ENCODE results near the gene SF3A2. TPM values are rescaled to one million over a fixed set of nuclear protein-coding genes. Genes with fewer than 3 reads are reported as not detected.

SF3A2 gene
- total RNA-seq, 1 experiment from 2014 or later: 107 TPM

GRCh38 chr19:2286402-2287140 lies 49.9 kb downstream of the SF3A2 start:
- no peak for DNase-seq
- Histone ChIP-seq H3K4me3 (ENCODE audit: insufficient read depth, low read depth, low read length) (no peak overlapping the region), H3K36me3 (replicated peaks; ENCODE audit: control insufficient read depth, insufficient read depth, low read length) (no peaks in the 10 kb centered on the region), H3K27me3 (ENCODE audit: control insufficient read depth, insufficient read depth, low read length) (peaks cover 38% of the 10 kb centered on the region)

GRCh38 chr19:2287585-2288337 lies 51.1 kb downstream of the SF3A2 start:
- DNase-seq: no peak
- Histone ChIP-seq H3K36me3 (replicated peaks; ENCODE audit: control insufficient read depth, insufficient read depth, low read length) (no peaks in the 10 kb centered on the region), H3K27me3 (ENCODE audit: control insufficient read depth, insufficient read depth, low read length) (peaks cover 36% of the 10 kb centered on the region; the same call in 1 of the 2 replicates), H3K4me3 (ENCODE audit: insufficient read depth, low read depth, low read length) (no peak overlapping the region)

GRCh38 chr19:2288338-2288817 lies 51.8 kb downstream of the SF3A2 start:
- no peak overlapping the region for H3K4me3 ChIP-seq (ENCODE audit: insufficient read depth, low read depth, low read length)
- H3K27me3 ChIP-seq (ENCODE audit: control insufficient read depth, insufficient read depth, low read length): peaks cover 33% of the 10 kb centered on the region; the same call in 1 of the 2 replicates
- H3K36me3 ChIP-seq (replicated peaks; ENCODE audit: control insufficient read depth, insufficient read depth, low read length): no peaks in the 10 kb centered on the region
- DNase-seq: no peak

- peak; percentile 68 for DNase-seq
- Histone ChIP-seq H3K36me3 (replicated peaks; ENCODE audit: control insufficient read depth, insufficient read depth, low read length) (no peaks in the 10 kb centered on the region), H3K27me3 (ENCODE audit: control insufficient read depth, insufficient read depth, low read length) (peaks cover 33% of the 10 kb centered on the region; the same call in 1 of the 2 replicates), H3K4me3 (ENCODE audit: insufficient read depth, low read depth, low read length) (no peak overlapping the region)
Measured at GRCh38 chr19:2288818-2289713, 52.4 kb downstream of the SF3A2 start.

GRCh38 chr19:2289714-2290435 lies 53.3 kb downstream of the SF3A2 start:
- no peaks in the 10 kb centered on the region for H3K36me3 ChIP-seq (replicated peaks; ENCODE audit: control insufficient read depth, insufficient read depth, low read length)
- peak; percentile 83 for DNase-seq
- H3K4me3 ChIP-seq (ENCODE audit: insufficient read depth, low read depth, low read length): peak overlapping the region; percentile 29; the same call in 1 of the 2 replicates
- peaks cover 33% of the 10 kb centered on the region; the same call in 1 of the 2 replicates for H3K27me3 ChIP-seq (ENCODE audit: control insufficient read depth, insufficient read depth, low read length)

- DNase-seq: peak; percentile 86
- peak overlapping the region; percentile 25; the same call in 1 of the 2 replicates for H3K4me3 ChIP-seq (ENCODE audit: insufficient read depth, low read depth, low read length)
- no peaks in the 10 kb centered on the region for H3K36me3 ChIP-seq (replicated peaks; ENCODE audit: control insufficient read depth, insufficient read depth, low read length)
- H3K27me3 ChIP-seq (ENCODE audit: control insufficient read depth, insufficient read depth, low read length): peaks cover 35% of the 10 kb centered on the region; the same call in 1 of the 2 replicates
Measured at GRCh38 chr19:2290441-2291184, 54.0 kb downstream of the SF3A2 start.

GRCh38 chr19:2291185-2291751 lies 54.6 kb downstream of the SF3A2 start:
- DNase-seq: peak; percentile 94
- Histone ChIP-seq H3K36me3 (replicated peaks; ENCODE audit: control insufficient read depth, insufficient read depth, low read length) (no peaks in the 10 kb centered on the region), H3K4me3 (ENCODE audit: insufficient read depth, low read depth, low read length) (peak overlapping the region; percentile 25; the same call in 1 of the 2 replicates), H3K27me3 (ENCODE audit: control insufficient read depth, insufficient read depth, low read length) (peaks cover 35% of the 10 kb centered on the region; the same call in 1 of the 2 replicates)

GRCh38 chr19:2294687-2295335 lies 58.2 kb downstream of the SF3A2 start:
- Histone ChIP-seq H3K36me3 (replicated peaks; ENCODE audit: control insufficient read depth, insufficient read depth, low read length) (no peaks in the 10 kb centered on the region), H3K4me3 (ENCODE audit: insufficient read depth, low read depth, low read length) (no peak overlapping the region), H3K27me3 (ENCODE audit: control insufficient read depth, insufficient read depth, low read length) (peaks cover 23% of the 10 kb centered on the region; the same call in 1 of the 2 replicates)
- peak; percentile 71 for DNase-seq

- no peaks in the 10 kb centered on the region for H3K36me3 ChIP-seq (replicated peaks; ENCODE audit: control insufficient read depth, insufficient read depth, low read length)
- DNase-seq: no peak
Measured at GRCh38 chr19:2296141-2296540, 59.5 kb downstream of the SF3A2 start.

More at GRCh38 chr19:2296141-2296540, 59.5 kb downstream of the SF3A2 start:
- peaks cover 9% of the 10 kb centered on the region; the same call in 1 of the 2 replicates for H3K27me3 ChIP-seq (ENCODE audit: control insufficient read depth, insufficient read depth, low read length)
- no peak overlapping the region for H3K4me3 ChIP-seq (ENCODE audit: insufficient read depth, low read depth, low read length)

Other genes with a start within 250 kb of the SF3A2 start
- 126 and 129 TPM in 2 replicates for gene BTBD2, start 221.1 kb upstream of the SF3A2 start, total RNA-seq (2014; rRNA removed; shearing (Covaris generic))
- gene MKNK2, start 185.6 kb upstream of the SF3A2 start, total RNA-seq (2014; rRNA removed; shearing (Covaris generic)): 130 and 135 TPM in 2 replicates
- 7.7 and 8.9 TPM in 2 replicates for gene MOB3A, start 140.5 kb upstream of the SF3A2 start, total RNA-seq (2014; rRNA removed; shearing (Covaris generic))
- gene IZUMO4, start 139.9 kb upstream of the SF3A2 start, total RNA-seq (2014; rRNA removed; shearing (Covaris generic)): 0.80 and 0.81 TPM in 2 replicates
- gene AP3D1, start 85.3 kb upstream of the SF3A2 start, total RNA-seq (2014; rRNA removed; shearing (Covaris generic)): 175 and 177 TPM in 2 replicates
- gene DOT1L, start 72.9 kb upstream of the SF3A2 start, total RNA-seq (2014; rRNA removed; shearing (Covaris generic)): 13.3 and 18.0 TPM in 2 replicates
- 269 and 295 TPM in 2 replicates for gene PLEKHJ1, start 495 bp upstream of the SF3A2 start, total RNA-seq (2014; rRNA removed; shearing (Covaris generic))
- 10.5 and 12.8 TPM in 2 replicates for gene AMH, start 12.5 kb downstream of the SF3A2 start, total RNA-seq (2014; rRNA removed; shearing (Covaris generic))
- not detected in 2 replicates for gene JSRP1, start 19.6 kb downstream of the SF3A2 start, total RNA-seq (2014; rRNA removed; shearing (Covaris generic))
- gene PEAK3, start 45.4 kb downstream of the SF3A2 start, total RNA-seq (2014; rRNA removed; shearing (Covaris generic)): not detected in 2 replicates
- 1.1 and 2.7 TPM in 2 replicates for gene LINGO3, start 71.3 kb downstream of the SF3A2 start, total RNA-seq (2014; rRNA removed; shearing (Covaris generic))
- 320 and 421 TPM in 2 replicates for gene LSM7, start 91.8 kb downstream of the SF3A2 start, total RNA-seq (2014; rRNA removed; shearing (Covaris generic))
- 65.9 and 75.3 TPM in 2 replicates for gene SPPL2B, start 91.9 kb downstream of the SF3A2 start, total RNA-seq (2014; rRNA removed; shearing (Covaris generic))
- gene TMPRSS9, start 123.4 kb downstream of the SF3A2 start, total RNA-seq (2014; rRNA removed; shearing (Covaris generic)): 0.48 TPM in 1 of 2 replicates, not detected in the other
- gene TIMM13, start 190.8 kb downstream of the SF3A2 start, total RNA-seq (2014; rRNA removed; shearing (Covaris generic)): 176 and 179 TPM in 2 replicates
- gene LMNB2, start 220.1 kb downstream of the SF3A2 start, total RNA-seq (2014; rRNA removed; shearing (Covaris generic)): 204 and 229 TPM in 2 replicates
- gene GADD45B, start 239.3 kb downstream of the SF3A2 start, total RNA-seq (2014; rRNA removed; shearing (Covaris generic)): 29.4 and 39.9 TPM in 2 replicates